HG03097 (cell line): Measurements from ENCODE around the gene PCGF3.
"Not testable (repeated sequence)": the region's sequence is repeated elsewhere in the genome, so short reads cannot be mapped to it uniquely, and the experiment has no call there.

ENCODE experiments used
- ATAC-seq: cut with Tn5 transposase; IDR thresholded peaks from one replicate; pipeline ENCODE4 v1.9.1; 2021; ENCODE audit not compliant: unreplicated experiment, low FRiP score

Gene PCGF3

GRCh38 chr4:775485-775884 is 69.9 kb downstream of the PCGF3 start:
- ATAC-seq, result not testable (repeated sequence)

- ATAC-seq, result no peak
Measured at GRCh38 chr4:776743-777441, 71.3 kb downstream of the PCGF3 start.

GRCh38 chr4:777520-778262 is 72.1 kb downstream of the PCGF3 start:
- no peak for ATAC-seq

- ATAC-seq, result no peak
Measured at GRCh38 chr4:779555-779954, 73.9 kb downstream of the PCGF3 start.

GRCh38 chr4:780255-780654 is 74.6 kb downstream of the PCGF3 start:
- not testable (repeated sequence) for ATAC-seq

- ATAC-seq, result peak; percentile 13
Measured at GRCh38 chr4:780716-781492, 75.3 kb downstream of the PCGF3 start.

- peak; percentile 95 for ATAC-seq
Measured at GRCh38 chr4:781493-782216, 76.0 kb downstream of the PCGF3 start.

- no peak for ATAC-seq
Measured at GRCh38 chr4:784401-785331, 79.0 kb downstream of the PCGF3 start.

- ATAC-seq, result no peak
Measured at GRCh38 chr4:785332-786073, 79.9 kb downstream of the PCGF3 start.

GRCh38 chr4:786074-786741 is 80.6 kb downstream of the PCGF3 start:
- ATAC-seq, result no peak

- ATAC-seq, result no peak
Measured at GRCh38 chr4:786861-787300, 81.2 kb downstream of the PCGF3 start.

- ATAC-seq, result no peak
Measured at GRCh38 chr4:787561-787981, 81.9 kb downstream of the PCGF3 start.

- no peak for ATAC-seq
Measured at GRCh38 chr4:788006-788635, 82.5 kb downstream of the PCGF3 start.

GRCh38 chr4:788636-789297 is 83.1 kb downstream of the PCGF3 start:
- no peak for ATAC-seq

- no peak for ATAC-seq
Measured at GRCh38 chr4:789571-790465, 84.2 kb downstream of the PCGF3 start.

GRCh38 chr4:790466-790820 is 84.8 kb downstream of the PCGF3 start:
- ATAC-seq, result no peak
